ENCODE measurements around the gene DENND1A. TPM values are rescaled to one million over a fixed set of nuclear protein-coding genes. Genes with fewer than 3 reads are reported as not detected.
A peak's percentile ranks its signal among the peaks of the same experiment; 100 is the strongest.

The DENND1A gene
- total and polyA plus RNA-seq, 2 donors, result 6.7 to 9.2 TPM

DNA sequence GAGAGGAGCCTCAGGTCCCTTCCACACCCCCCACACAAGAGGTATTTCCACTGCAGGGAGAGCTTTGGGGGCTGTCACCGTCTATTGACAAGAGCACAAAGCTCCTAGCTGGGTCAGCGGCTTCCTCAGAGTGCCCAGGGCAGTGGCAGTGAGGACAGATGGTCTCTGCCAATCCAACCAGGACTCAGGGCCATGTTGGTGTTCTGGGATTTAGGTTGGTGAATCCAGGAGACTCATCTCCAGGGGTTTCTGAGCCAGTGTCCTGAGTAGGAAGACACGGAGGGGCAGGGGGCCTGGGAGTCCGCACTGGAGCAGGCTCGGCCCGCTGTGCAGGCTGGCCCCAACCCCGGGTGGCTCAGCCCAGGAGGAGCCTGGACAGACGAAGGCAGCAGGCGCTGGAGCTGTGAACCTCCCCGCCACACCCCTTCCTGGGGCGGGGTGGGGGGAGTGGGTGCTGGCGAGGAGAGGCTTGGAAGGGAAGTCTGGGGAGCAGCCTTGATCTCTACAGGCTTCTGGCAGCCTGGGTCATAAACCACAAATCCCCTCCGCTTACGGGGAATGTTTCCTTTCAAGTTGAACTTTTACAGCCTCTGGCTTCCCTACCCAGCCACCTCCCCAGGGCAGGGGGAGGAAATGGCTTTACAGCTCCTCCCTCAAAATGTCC lies 554.3 kb downstream of the DENND1A start:
- WGBS, result 13% methylated on average over 14 of the region's 14 CpGs
- H3K27ac ChIP-seq (ENCODE audit: low read depth in 1 of 2, low read length in 1 of 2), result no peak overlapping the region
- no peak overlapping the region for H3K4me3 ChIP-seq (ENCODE audit: low read length in 2 of 2)
- H3K27me3 ChIP-seq (ENCODE audit: control insufficient read depth in 2 of 2, insufficient read depth in 1 of 2, low read length in 1 of 2), result peaks cover 37 to 62% of the 10 kb centered on the region in 2 donors
- DNase-seq (ENCODE audit: low read depth in 6 of 9, low spot score in 9 of 9), result peak in 1 of 9 donors; percentile 7
- H3K4me1 ChIP-seq (ENCODE audit: control insufficient read depth in 2 of 2, insufficient read depth in 2 of 2, low read length in 2 of 2), result peaks cover 0 to 12% of the 10 kb centered on the region in 2 donors
- no peaks in the 10 kb centered on the region for H3K36me3 ChIP-seq (ENCODE audit: control insufficient read depth in 2 of 2, insufficient read depth in 2 of 2, low read length in 1 of 2)
- no peaks in the 10 kb centered on the region for H3K9me3 ChIP-seq (ENCODE audit: control insufficient read depth in 2 of 2, insufficient read depth in 1 of 2, low read length in 1 of 2)

DNA sequence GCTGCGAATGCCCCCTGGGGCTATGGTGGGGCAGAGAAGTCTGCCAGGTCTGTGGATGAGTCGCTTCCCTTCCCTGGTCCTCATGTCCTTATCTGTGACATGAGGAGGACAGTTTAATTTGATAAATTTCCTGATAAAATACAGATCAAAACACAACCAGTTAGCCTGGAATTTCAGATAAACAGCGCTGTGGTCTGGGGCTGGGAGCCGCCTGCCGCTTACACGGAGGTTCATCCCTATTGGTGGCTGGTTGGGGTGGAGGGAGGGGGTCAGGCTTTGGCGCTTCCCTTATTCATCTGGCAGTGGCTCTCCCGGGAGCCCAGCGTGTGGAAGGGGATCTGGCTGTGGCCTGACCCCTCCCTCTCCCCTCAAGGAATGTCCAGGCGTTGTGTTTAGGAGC lies 556.0 kb downstream of the DENND1A start:
- H3K36me3 ChIP-seq (ENCODE audit: control insufficient read depth in 2 of 2, insufficient read depth in 2 of 2, low read length in 1 of 2), result no peaks in the 10 kb centered on the region
- WGBS, result 10% methylated on average over 10 of the region's 10 CpGs
- no peak overlapping the region for H3K27ac ChIP-seq (ENCODE audit: low read depth in 1 of 2, low read length in 1 of 2)
- DNase-seq (ENCODE audit: low read depth in 6 of 9, low spot score in 9 of 9), result no peak
- peaks cover 0 to 12% of the 10 kb centered on the region in 2 donors for H3K4me1 ChIP-seq (ENCODE audit: control insufficient read depth in 2 of 2, insufficient read depth in 2 of 2, low read length in 2 of 2)
- no peaks in the 10 kb centered on the region for H3K9me3 ChIP-seq (ENCODE audit: control insufficient read depth in 2 of 2, insufficient read depth in 1 of 2, low read length in 1 of 2)
- H3K27me3 ChIP-seq (ENCODE audit: control insufficient read depth in 2 of 2, insufficient read depth in 1 of 2, low read length in 1 of 2), result peaks cover 37 to 76% of the 10 kb centered on the region in 2 donors
- H3K4me3 ChIP-seq (ENCODE audit: low read length in 2 of 2), result no peak overlapping the region

DNA sequence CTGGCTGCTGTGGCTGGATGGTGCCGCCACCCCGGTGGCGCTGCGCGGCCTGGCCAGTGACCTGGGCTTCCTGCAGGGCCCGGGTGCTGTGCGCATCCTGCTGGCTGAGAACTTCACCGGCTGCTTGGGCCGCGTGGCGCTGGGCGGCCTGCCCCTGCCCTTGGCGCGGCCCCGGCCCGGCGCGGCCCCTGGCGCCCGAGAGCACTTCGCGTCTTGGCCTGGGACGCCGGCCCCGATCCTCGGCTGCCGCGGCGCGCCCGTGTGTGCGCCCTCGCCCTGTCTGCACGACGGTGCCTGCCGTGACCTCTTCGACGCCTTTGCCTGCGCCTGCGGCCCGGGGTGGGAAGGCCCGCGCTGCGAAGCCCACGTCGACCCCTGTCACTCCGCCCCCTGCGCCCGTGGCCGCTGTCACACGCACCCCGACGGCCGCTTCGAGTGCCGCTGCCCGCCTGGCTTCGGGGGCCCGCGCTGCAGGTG lies 556.4 kb downstream of the DENND1A start:
- no peak for DNase-seq (ENCODE audit: low read depth in 6 of 9, low spot score in 9 of 9)
- H3K9me3 ChIP-seq (ENCODE audit: control insufficient read depth in 2 of 2, insufficient read depth in 1 of 2, low read length in 1 of 2), result no peaks in the 10 kb centered on the region
- no peaks in the 10 kb centered on the region for H3K36me3 ChIP-seq (ENCODE audit: control insufficient read depth in 2 of 2, insufficient read depth in 2 of 2, low read length in 1 of 2)
- H3K27ac ChIP-seq (ENCODE audit: low read depth in 1 of 2, low read length in 1 of 2), result no peak overlapping the region
- peaks cover 0 to 12% of the 10 kb centered on the region in 2 donors for H3K4me1 ChIP-seq (ENCODE audit: control insufficient read depth in 2 of 2, insufficient read depth in 2 of 2, low read length in 2 of 2)
- 5% methylated on average over 60 of the region's 60 CpGs for WGBS
- H3K27me3 ChIP-seq (ENCODE audit: control insufficient read depth in 2 of 2, insufficient read depth in 1 of 2, low read length in 1 of 2), result peaks cover 37 to 80% of the 10 kb centered on the region in 2 donors
- H3K4me3 ChIP-seq (ENCODE audit: low read length in 2 of 2), result no peak overlapping the region

DNA sequence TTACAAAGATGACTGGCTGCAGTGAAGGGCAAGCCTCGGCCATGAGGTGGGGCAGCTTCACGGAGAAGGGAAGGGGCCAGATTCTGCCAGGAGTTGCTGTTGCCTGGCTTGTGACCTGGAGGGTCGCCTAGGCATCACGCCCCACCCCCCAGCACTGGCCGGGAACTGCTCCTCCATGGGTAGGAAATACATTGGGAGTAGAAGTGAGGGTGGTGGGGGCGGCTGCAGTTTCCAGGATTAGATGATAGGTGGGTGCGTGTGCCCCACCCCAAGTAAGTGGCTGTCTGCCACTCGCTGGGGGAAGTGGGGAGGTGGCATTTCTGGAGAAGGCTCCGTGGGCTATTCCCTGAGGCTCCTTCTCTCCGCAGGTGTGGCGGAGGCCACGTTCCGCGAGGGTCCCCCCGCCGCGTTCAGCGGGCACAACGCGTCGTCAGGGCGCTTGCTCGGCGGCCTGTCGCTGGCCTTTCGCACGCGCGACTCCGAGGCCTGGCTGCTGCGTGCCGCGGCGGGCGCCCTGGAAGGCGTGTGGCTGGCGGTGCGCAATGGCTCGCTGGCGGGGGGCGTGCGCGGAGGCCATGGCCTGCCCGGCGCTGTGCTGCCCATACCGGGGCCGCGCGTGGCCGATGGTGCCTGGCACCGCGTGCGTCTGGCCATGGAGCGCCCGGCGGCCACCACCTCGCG lies 557.0 kb downstream of the DENND1A start:
- Histone ChIP-seq H3K36me3 (ENCODE audit: control insufficient read depth in 2 of 2, insufficient read depth in 2 of 2, low read length in 1 of 2) (no peaks in the 10 kb centered on the region), H3K27me3 (ENCODE audit: control insufficient read depth in 2 of 2, insufficient read depth in 1 of 2, low read length in 1 of 2) (peaks cover 37 to 85% of the 10 kb centered on the region in 2 donors), H3K4me1 (ENCODE audit: control insufficient read depth in 2 of 2, insufficient read depth in 2 of 2, low read length in 2 of 2) (peaks cover 0 to 12% of the 10 kb centered on the region in 2 donors), H3K4me3 (ENCODE audit: low read length in 2 of 2) (no peak overlapping the region), H3K9me3 (ENCODE audit: control insufficient read depth in 2 of 2, insufficient read depth in 1 of 2, low read length in 1 of 2) (no peaks in the 10 kb centered on the region), H3K27ac (ENCODE audit: low read depth in 1 of 2, low read length in 1 of 2) (no peak overlapping the region)
- 14% methylated on average over 58 of the region's 58 CpGs for WGBS
- no peak for DNase-seq (ENCODE audit: low read depth in 6 of 9, low spot score in 9 of 9)

DNA sequence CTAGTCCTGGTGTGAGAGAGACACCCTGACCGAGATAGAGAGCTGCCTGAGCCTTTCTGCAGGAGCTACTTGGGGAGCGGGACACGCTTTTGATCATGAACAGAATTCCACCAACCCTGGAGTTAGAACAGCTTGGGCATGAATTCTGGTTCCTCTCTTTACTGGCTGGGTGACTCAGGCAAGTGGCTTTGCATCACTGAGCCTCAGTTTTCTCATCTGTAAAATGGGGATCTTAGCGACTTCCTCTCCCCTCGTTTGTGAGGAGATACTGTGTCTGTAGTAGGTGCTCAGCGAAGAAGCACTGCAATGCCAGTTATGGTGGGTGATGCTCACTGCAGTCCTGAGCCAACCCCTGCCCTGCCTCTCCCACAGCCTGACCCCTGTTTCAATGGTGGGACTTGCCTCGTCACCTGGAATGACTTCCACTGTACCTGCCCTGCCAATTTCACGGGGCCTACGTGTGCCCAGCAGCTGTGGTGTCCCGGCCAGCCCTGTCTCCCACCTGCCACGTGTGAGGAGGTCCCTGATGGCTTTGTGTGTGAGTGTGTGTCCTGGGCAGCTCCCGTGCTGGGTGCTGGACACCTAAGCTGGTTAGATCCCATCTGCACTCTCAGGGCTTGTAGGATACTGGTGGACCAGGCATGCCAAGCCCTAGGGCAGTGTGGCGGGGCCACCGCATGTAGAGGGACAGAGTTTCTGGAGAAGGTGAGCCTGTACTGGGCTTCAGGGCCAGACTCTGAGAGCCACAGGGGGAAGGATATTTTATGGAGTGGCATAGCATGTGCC lies 557.9 kb downstream of the DENND1A start:
- Histone ChIP-seq H3K9me3 (ENCODE audit: control insufficient read depth in 2 of 2, insufficient read depth in 1 of 2, low read length in 1 of 2) (no peaks in the 10 kb centered on the region), H3K27ac (ENCODE audit: low read depth in 1 of 2, low read length in 1 of 2) (no peak overlapping the region), H3K4me1 (ENCODE audit: control insufficient read depth in 2 of 2, insufficient read depth in 2 of 2, low read length in 2 of 2) (peaks cover 0 to 12% of the 10 kb centered on the region in 2 donors), H3K36me3 (ENCODE audit: control insufficient read depth in 2 of 2, insufficient read depth in 2 of 2, low read length in 1 of 2) (no peaks in the 10 kb centered on the region), H3K27me3 (ENCODE audit: control insufficient read depth in 2 of 2, insufficient read depth in 1 of 2, low read length in 1 of 2) (peaks cover 37 to 92% of the 10 kb centered on the region in 2 donors), H3K4me3 (ENCODE audit: low read length in 2 of 2) (no peak overlapping the region)
- no peak for DNase-seq (ENCODE audit: low read depth in 6 of 9, low spot score in 9 of 9)
- WGBS, result 92% methylated on average over 14 of the region's 14 CpGs

DNA sequence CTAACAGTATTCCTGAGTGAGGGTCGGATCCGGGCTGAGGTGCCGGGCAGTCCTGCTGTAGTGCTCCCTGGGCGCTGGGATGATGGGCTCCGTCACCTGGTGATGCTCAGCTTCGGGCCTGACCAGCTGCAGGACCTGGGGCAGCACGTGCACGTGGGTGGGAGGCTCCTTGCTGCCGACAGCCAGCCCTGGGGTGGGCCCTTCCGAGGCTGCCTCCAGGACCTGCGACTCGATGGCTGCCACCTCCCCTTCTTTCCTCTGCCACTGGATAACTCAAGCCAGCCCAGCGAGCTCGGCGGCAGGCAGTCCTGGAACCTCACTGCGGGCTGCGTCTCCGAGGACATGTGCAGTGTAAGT lies 558.7 kb downstream of the DENND1A start:
- H3K4me1 ChIP-seq (ENCODE audit: control insufficient read depth in 2 of 2, insufficient read depth in 2 of 2, low read length in 2 of 2), result peaks cover 0 to 10% of the 10 kb centered on the region in 2 donors
- no peaks in the 10 kb centered on the region for H3K9me3 ChIP-seq (ENCODE audit: control insufficient read depth in 2 of 2, insufficient read depth in 1 of 2, low read length in 1 of 2)
- DNase-seq (ENCODE audit: low read depth in 6 of 9, low spot score in 9 of 9), result no peak
- H3K4me3 ChIP-seq (ENCODE audit: low read length in 2 of 2), result no peak overlapping the region
- peaks cover 37 to 90% of the 10 kb centered on the region in 2 donors for H3K27me3 ChIP-seq (ENCODE audit: control insufficient read depth in 2 of 2, insufficient read depth in 1 of 2, low read length in 1 of 2)
- H3K36me3 ChIP-seq (ENCODE audit: control insufficient read depth in 2 of 2, insufficient read depth in 2 of 2, low read length in 1 of 2), result no peaks in the 10 kb centered on the region
- H3K27ac ChIP-seq (ENCODE audit: low read depth in 1 of 2, low read length in 1 of 2), result no peak overlapping the region
- WGBS, result 92% methylated on average over 18 of the region's 18 CpGs

DNA sequence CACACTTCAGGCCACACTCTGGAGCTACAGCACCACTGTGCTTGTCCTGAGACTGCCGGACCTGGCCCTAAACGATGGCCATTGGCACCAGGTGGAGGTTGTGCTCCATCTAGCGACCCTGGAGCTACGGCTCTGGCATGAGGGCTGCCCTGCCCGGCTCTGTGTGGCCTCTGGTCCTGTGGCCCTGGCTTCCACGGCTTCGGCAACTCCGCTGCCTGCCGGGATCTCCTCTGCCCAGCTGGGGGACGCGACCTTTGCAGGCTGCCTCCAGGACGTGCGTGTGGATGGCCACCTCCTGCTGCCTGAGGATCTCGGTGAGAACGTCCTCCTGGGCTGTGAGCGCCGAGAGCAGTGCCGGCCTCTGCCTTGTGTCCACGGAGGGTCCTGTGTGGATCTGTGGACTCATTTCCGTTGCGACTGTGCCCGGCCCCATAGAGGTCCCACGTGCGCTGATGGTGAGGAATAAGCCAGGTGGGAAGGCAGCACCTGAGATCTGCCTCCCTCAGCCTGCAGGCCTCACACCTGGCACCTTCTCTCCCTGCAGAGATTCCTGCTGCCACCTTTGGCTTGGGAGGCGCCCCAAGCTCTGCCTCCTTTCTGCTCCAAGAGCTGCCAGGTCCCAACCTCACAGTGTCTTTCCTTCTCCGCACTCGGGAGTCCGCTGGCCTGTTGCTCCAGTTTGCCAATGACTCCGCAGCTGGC lies 559.2 kb downstream of the DENND1A start:
- Histone ChIP-seq H3K4me3 (ENCODE audit: low read length in 2 of 2) (no peak overlapping the region), H3K4me1 (ENCODE audit: control insufficient read depth in 2 of 2, insufficient read depth in 2 of 2, low read length in 2 of 2) (peaks cover 0 to 5% of the 10 kb centered on the region in 2 donors), H3K27me3 (ENCODE audit: control insufficient read depth in 2 of 2, insufficient read depth in 1 of 2, low read length in 1 of 2) (peaks cover 37 to 89% of the 10 kb centered on the region in 2 donors), H3K9me3 (ENCODE audit: control insufficient read depth in 2 of 2, insufficient read depth in 1 of 2, low read length in 1 of 2) (no peaks in the 10 kb centered on the region), H3K27ac (ENCODE audit: low read depth in 1 of 2, low read length in 1 of 2) (no peak overlapping the region), H3K36me3 (ENCODE audit: control insufficient read depth in 2 of 2, insufficient read depth in 2 of 2, low read length in 1 of 2) (no peaks in the 10 kb centered on the region)
- WGBS, result 96% methylated on average over 29 of the region's 29 CpGs
- no peak for DNase-seq (ENCODE audit: low read depth in 6 of 9, low spot score in 9 of 9)

DNA sequence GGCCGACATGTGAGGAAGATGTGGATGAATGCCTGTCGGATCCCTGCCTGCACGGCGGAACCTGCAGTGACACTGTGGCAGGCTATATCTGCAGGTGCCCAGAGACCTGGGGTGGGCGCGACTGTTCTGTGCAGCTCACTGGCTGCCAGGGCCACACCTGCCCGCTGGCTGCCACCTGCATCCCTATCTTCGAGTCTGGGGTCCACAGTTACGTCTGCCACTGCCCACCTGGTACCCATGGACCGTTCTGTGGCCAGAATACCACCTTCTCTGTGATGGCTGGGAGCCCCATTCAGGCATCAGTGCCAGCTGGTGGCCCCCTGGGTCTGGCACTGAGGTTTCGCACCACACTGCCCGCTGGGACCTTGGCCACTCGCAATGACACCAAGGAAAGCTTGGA lies 559.8 kb downstream of the DENND1A start:
- DNase-seq (ENCODE audit: low read depth in 6 of 9, low spot score in 9 of 9), result no peak
- peaks cover 31 to 89% of the 10 kb centered on the region in 2 donors for H3K27me3 ChIP-seq (ENCODE audit: control insufficient read depth in 2 of 2, insufficient read depth in 1 of 2, low read length in 1 of 2)
- 96% methylated on average over 13 of the region's 13 CpGs for WGBS
- H3K4me1 ChIP-seq (ENCODE audit: control insufficient read depth in 2 of 2, insufficient read depth in 2 of 2, low read length in 2 of 2), result no peaks in the 10 kb centered on the region
- no peak overlapping the region for H3K4me3 ChIP-seq (ENCODE audit: low read length in 2 of 2)
- H3K9me3 ChIP-seq (ENCODE audit: control insufficient read depth in 2 of 2, insufficient read depth in 1 of 2, low read length in 1 of 2), result no peaks in the 10 kb centered on the region
- no peak overlapping the region for H3K27ac ChIP-seq (ENCODE audit: low read depth in 1 of 2, low read length in 1 of 2)
- H3K36me3 ChIP-seq (ENCODE audit: control insufficient read depth in 2 of 2, insufficient read depth in 2 of 2, low read length in 1 of 2), result no peaks in the 10 kb centered on the region
